Measurements from ENCODE around the gene PRPF6. TPM values are rescaled to one million over a fixed set of nuclear protein-coding genes. Genes with fewer than 3 reads are reported as not detected.
A peak's percentile ranks its signal among the peaks of the same experiment; 100 is the strongest.

Gene PRPF6
- total and polyA plus RNA-seq, 8 donors = 49.8 to 85.4 (median 80.3) TPM

GRCh38 chr20:64056639-64056888, 75.6 kb downstream of the PRPF6 start:
- H3K27ac ChIP-seq = peak overlapping the region; percentile 77
- no peak for TF ChIP-seq CTCF (IDR thresholded peaks at IDR 0.05)
- ATAC-seq (no peak), DNase-seq (no peak)
- peak overlapping the region in 1 of 2 donors; percentile 22 for H3K4me3 ChIP-seq
- intact Hi-C loops (cut with DNase I) = no loop called here
- H3K9me3 ChIP-seq = no peaks in the 10 kb centered on the region
- peaks cover 6 to 43% of the 10 kb centered on the region in 2 donors for H3K4me1 ChIP-seq
- peaks cover 0 to 58% of the 10 kb centered on the region in 2 donors for H3K27me3 ChIP-seq
- no peaks in the 10 kb centered on the region for H3K36me3 ChIP-seq

- peaks cover 6 to 43% of the 10 kb centered on the region in 2 donors for H3K4me1 ChIP-seq
- no peak for ATAC-seq
Measured at GRCh38 chr20:64056889-64057627, 76.1 kb downstream of the PRPF6 start.

GRCh38 chr20:64057628-64058498, 76.9 kb downstream of the PRPF6 start:
- H3K36me3 ChIP-seq = no peaks in the 10 kb centered on the region
- peak; percentile 78 to 89 for TF ChIP-seq CTCF (IDR thresholded peaks at IDR 0.05)
- intact Hi-C loops (cut with DNase I) = no loop called here
- peaks cover 0 to 45% of the 10 kb centered on the region in 2 donors for H3K27me3 ChIP-seq
- peak overlapping the region; percentile 77 for H3K27ac ChIP-seq
- peak in 3 of 4 donors; percentile 75 to 91 (median 82) for DNase-seq
- peak; percentile 73 for ATAC-seq
- H3K4me1 ChIP-seq = peaks cover 12 to 49% of the 10 kb centered on the region in 2 donors
- no peaks in the 10 kb centered on the region for H3K9me3 ChIP-seq
- peak overlapping the region in 1 of 2 donors; percentile 22 for H3K4me3 ChIP-seq

More at GRCh38 chr20:64056889-64057627, 76.1 kb downstream of the PRPF6 start:
- intact Hi-C loops (cut with DNase I) = no loop called here
- peak overlapping the region; percentile 77 for H3K27ac ChIP-seq
- no peaks in the 10 kb centered on the region for H3K36me3 ChIP-seq
- H3K27me3 ChIP-seq = peaks cover 0 to 53% of the 10 kb centered on the region in 2 donors
- H3K9me3 ChIP-seq = no peaks in the 10 kb centered on the region
- H3K4me3 ChIP-seq = peak overlapping the region in 1 of 2 donors; percentile 22
- no peak for TF ChIP-seq CTCF (IDR thresholded peaks at IDR 0.05)
- DNase-seq = no peak

- DNase-seq = no peak
- intact Hi-C loops (cut with DNase I) = no loop called here
- H3K36me3 ChIP-seq = no peaks in the 10 kb centered on the region
- no peak for TF ChIP-seq CTCF (IDR thresholded peaks at IDR 0.05)
- ATAC-seq = no peak
- peaks cover 0 to 39% of the 10 kb centered on the region in 2 donors for H3K27me3 ChIP-seq
- H3K9me3 ChIP-seq = no peaks in the 10 kb centered on the region
- H3K4me3 ChIP-seq = no peak overlapping the region
- peaks cover 12 to 54% of the 10 kb centered on the region in 2 donors for H3K4me1 ChIP-seq
- H3K27ac ChIP-seq = no peak overlapping the region
Measured at GRCh38 chr20:64058536-64058935, 77.6 kb downstream of the PRPF6 start.

- Histone ChIP-seq H3K4me1 (peaks cover 16 to 54% of the 10 kb centered on the region in 2 donors), H3K27me3 (peaks cover 0 to 4% of the 10 kb centered on the region in 2 donors), H3K36me3 (no peaks in the 10 kb centered on the region), H3K9me3 (no peaks in the 10 kb centered on the region), H3K27ac (peak overlapping the region; percentile 79 to 83), H3K4me3 (peak overlapping the region; percentile 91 to 95)
- no peak for DNase-seq
- ATAC-seq = no peak
- TF ChIP-seq CTCF (IDR thresholded peaks at IDR 0.05) = no peak
- intact Hi-C loops (cut with DNase I) = no loop called here
Measured at GRCh38 chr20:64062276-64062595, 81.3 kb downstream of the PRPF6 start.
